NCI-H1105 treated with DMSO at 0.1 percent for 48 hours (cell line): ENCODE measurements around the gene TDRD1.

Source experiments
- DNase-seq: peaks from one replicate; lab custom pipeline; 2025; lab: John Stamatoyannopoulos, UW

Gene TDRD1

GRCh38 chr10:114266521-114266920 lies 87.4 kb downstream of the TDRD1 start:
- DNase-seq, result peak; percentile 84

DNA sequence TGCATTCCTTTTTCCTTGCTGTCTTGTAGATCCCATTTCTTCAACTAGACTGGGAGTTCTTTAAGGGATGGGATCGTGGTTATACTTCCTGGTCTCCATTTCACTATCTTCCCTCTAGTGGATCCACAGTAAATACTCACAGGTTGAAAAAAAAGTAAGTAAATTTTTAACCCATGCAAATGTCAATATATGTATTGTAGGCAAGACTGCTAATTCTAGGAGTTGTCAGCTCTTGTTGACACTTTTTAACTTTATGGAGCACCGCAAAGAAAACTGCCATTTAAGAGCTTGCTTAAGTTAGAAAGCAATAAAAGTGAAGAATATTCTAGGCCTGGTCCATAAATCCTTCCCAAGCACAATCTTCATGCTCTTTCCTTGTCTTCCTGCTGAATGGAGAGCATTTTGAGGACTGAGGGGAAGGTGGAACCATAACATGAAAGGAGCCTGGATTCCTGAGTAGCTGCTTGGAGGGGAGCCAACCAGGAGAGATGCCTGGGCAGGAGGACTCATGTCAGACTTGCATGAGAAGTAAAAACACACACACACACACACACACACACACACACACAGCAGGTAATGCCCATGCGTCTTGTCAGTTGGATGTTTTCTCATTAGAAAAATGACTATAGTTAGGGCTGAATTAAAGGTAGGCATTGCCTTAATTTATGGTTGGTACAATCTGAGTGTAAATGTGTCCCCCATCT lies 92.1 kb downstream of the TDRD1 start:
- peak; percentile 19 for DNase-seq

GRCh38 chr10:114271779-114272167 lies 92.6 kb downstream of the TDRD1 start:
- no peak for DNase-seq

DNA sequence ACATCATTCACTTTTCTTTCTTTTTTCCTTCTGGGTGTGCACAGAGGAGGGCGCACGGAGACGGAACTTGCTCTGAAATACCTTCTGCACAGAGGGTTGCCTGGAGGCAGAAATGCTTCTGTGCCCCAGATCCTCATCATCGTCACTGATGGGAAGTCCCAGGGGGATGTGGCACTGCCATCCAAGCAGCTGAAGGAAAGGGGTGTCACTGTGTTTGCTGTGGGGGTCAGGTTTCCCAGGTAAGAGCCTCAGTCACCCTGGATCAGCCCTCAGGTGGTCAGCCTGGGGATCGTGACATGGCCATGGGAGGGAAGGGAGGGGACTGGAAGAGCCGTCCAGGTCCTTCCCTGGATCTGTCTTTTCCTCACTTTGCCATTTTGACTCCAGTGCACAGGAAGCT lies 93.5 kb downstream of the TDRD1 start:
- no peak for DNase-seq

GRCh38 chr10:114273910-114274309 lies 94.8 kb downstream of the TDRD1 start:
- no peak for DNase-seq

DNA sequence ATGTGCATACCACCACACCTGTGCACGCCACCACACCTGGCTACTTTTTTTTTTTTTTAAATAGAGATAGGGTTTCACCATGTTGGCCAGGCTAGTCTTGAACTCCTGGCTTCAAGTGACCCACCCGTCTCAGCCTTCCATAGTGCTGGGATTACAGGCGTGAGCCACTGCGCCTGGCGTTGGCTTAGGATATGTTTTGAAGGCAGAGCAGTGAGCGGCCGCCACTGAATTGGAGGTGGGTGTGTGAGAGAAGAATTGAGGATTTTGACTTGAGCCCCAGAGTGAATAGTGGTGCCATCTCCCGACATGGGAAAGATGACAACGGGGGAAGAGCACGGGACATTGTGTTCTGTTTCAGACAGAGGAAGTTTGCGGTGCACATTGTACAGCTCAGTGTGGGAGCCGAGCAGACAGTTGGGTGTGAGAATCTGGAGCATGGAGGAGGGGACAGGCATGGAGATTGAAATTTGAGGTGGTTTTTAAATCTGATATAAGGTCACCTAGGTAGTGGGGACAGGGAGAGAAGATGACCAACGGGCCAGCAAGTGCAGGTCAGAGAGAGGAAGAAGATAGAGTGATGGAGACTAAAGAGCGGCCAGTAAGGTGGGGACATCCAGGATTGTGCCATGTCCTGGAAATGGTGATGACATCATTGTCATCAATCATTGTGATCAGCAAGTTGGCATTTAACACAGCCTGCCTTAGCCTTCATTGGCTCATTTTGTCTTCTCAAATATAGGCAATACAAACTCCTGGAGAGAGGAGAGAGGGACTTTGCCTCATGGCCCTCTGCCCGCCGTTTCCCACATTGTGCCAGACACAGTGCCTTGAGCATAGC lies 95.7 kb downstream of the TDRD1 start:
- DNase-seq, result no peak

DNA sequence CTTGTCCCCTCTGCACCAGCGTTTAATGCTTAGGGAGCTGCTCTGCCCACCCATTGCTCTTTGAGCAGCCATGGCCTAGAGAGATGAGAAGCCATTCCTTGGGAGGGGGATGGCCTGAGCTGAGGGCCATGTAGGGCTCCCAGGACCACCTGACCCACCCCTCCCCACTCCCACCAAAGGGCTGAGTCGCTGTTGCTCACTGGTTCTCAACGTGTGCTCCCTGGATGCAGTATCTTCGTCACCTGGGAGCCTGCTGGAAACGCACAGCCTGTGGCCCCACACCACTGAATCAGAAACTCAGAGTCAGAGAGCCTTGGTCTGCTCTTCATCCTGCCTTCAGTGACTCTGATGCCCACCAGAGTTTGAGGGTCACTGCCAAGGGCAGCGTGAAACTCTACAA lies 96.9 kb downstream of the TDRD1 start:
- no peak for DNase-seq

- DNase-seq, result no peak
Measured at GRCh38 chr10:114276671-114277070, 97.5 kb downstream of the TDRD1 start.

- no peak for DNase-seq
Measured at GRCh38 chr10:114278140-114278883, 99.2 kb downstream of the TDRD1 start.

GRCh38 chr10:114278884-114279191 lies 99.7 kb downstream of the TDRD1 start:
- no peak for DNase-seq

- DNase-seq, result no peak
Measured at GRCh38 chr10:114279289-114279688, 100.1 kb downstream of the TDRD1 start.

GRCh38 chr10:114279901-114280644 lies 100.9 kb downstream of the TDRD1 start:
- DNase-seq, result no peak

- DNase-seq, result no peak
Measured at GRCh38 chr10:114281006-114281405, 101.9 kb downstream of the TDRD1 start.

- DNase-seq, result no peak
Measured at GRCh38 chr10:114281461-114281860, 102.3 kb downstream of the TDRD1 start.
